ENCODE results near the gene FBXL2.

The FBXL2 gene

GRCh38 chr3:33287672-33288282, 10.5 kb downstream of the FBXL2 start:
- no peak for DNase-seq (ENCODE audit: low read depth)
- TF ChIP-seq, protein P1, sequence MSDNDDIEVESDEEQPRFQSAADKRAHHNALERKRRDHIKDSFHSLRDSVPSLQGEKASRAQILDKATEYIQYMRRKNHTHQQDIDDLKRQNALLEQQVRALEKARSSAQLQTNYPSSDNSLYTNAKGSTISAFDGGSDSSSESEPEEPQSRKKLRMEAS (IDR thresholded peaks at IDR 0.05; ENCODE audit: low read depth, low read length), result no peak
- TF ChIP-seq POLR2A (IDR thresholded peaks at IDR 0.05; ENCODE audit: extremely low read depth, insufficient read length) (no peak), MYC (IDR thresholded peaks at IDR 0.05; ENCODE audit: low read depth, low read length) (no peak)
- TF ChIP-seq, protein P2, sequence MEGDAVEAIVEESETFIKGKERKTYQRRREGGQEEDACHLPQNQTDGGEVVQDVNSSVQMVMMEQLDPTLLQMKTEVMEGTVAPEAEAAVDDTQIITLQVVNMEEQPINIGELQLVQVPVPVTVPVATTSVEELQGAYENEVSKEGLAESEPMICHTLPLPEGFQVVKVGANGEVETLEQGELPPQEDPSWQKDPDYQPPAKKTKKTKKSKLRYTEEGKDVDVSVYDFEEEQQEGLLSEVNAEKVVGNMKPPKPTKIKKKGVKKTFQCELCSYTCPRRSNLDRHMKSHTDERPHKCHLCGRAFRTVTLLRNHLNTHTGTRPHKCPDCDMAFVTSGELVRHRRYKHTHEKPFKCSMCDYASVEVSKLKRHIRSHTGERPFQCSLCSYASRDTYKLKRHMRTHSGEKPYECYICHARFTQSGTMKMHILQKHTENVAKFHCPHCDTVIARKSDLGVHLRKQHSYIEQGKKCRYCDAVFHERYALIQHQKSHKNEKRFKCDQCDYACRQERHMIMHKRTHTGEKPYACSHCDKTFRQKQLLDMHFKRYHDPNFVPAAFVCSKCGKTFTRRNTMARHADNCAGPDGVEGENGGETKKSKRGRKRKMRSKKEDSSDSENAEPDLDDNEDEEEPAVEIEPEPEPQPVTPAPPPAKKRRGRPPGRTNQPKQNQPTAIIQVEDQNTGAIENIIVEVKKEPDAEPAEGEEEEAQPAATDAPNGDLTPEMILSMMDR (IDR thresholded peaks at IDR 0.05; ENCODE audit: low read depth, low read length), result no peak
- H3K4me3 ChIP-seq (ENCODE audit: low read depth, low read length), result no peak overlapping the region

DNA sequence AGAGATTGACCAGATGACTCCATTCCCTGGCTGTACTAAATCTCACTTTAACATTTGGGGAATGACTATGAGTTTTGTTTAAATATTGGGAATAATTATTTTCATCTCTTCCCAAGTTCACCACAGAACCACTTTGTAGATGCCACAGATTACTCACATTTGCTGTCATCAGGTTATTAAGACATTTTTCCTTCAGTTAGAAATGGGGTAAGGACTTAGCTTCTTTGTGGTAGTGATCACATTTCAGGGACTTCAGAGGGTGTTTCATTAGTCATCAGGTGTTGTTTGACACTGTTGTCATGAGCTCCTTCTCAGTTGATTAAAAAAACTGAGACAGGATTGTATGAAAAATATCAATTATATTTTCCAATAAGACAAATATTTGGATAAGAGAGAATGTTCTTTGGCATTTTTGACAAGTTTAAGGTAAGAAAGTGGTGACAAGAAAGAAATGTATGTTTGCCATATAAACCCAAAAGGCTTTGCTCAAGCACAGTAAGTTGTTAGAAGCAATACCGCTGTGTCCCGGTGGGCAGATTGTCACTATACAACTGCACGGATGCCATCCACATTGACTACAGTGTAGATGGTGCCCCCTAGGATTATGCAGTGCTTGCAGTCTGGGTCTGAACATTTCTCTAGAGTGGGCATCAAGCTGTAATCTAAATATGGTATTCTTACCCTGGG, 22.3 kb downstream of the FBXL2 start:
- H3K4me3 ChIP-seq (ENCODE audit: low read depth, low read length), result no peak overlapping the region
- no peak for DNase-seq (ENCODE audit: low read depth)
- TF ChIP-seq, protein P2 (IDR thresholded peaks at IDR 0.05; ENCODE audit: low read depth, low read length), result no peak
- TF ChIP-seq MYC (IDR thresholded peaks at IDR 0.05; ENCODE audit: low read depth, low read length), result no peak
- TF ChIP-seq, protein P1 (IDR thresholded peaks at IDR 0.05; ENCODE audit: low read depth, low read length), result no peak
- no peak for TF ChIP-seq POLR2A (IDR thresholded peaks at IDR 0.05; ENCODE audit: extremely low read depth, insufficient read length)

- no peak overlapping the region for H3K4me3 ChIP-seq (ENCODE audit: low read depth, low read length)
- no peak for DNase-seq (ENCODE audit: low read depth)
- TF ChIP-seq POLR2A (IDR thresholded peaks at IDR 0.05; ENCODE audit: extremely low read depth, insufficient read length) (no peak), MYC (IDR thresholded peaks at IDR 0.05; ENCODE audit: low read depth, low read length) (no peak)
- TF ChIP-seq, protein P1 (IDR thresholded peaks at IDR 0.05; ENCODE audit: low read depth, low read length), result no peak
- TF ChIP-seq, protein P2 (IDR thresholded peaks at IDR 0.05; ENCODE audit: low read depth, low read length), result no peak
These were observed 35.1 kb downstream of the FBXL2 start for GRCh38 chr3:33312361-33312760.

- no peak for DNase-seq (ENCODE audit: low read depth)
- TF ChIP-seq POLR2A (IDR thresholded peaks at IDR 0.05; ENCODE audit: extremely low read depth, insufficient read length) (no peak), MYC (IDR thresholded peaks at IDR 0.05; ENCODE audit: low read depth, low read length) (no peak)
- TF ChIP-seq, protein P1 (IDR thresholded peaks at IDR 0.05; ENCODE audit: low read depth, low read length), result no peak
- TF ChIP-seq, protein P2 (IDR thresholded peaks at IDR 0.05; ENCODE audit: low read depth, low read length), result no peak
- H3K4me3 ChIP-seq (ENCODE audit: low read depth, low read length), result no peak overlapping the region
These were observed 36.1 kb downstream of the FBXL2 start for GRCh38 chr3:33313331-33313730.

GRCh38 chr3:33314993-33315392, 37.8 kb downstream of the FBXL2 start:
- no peak overlapping the region for H3K4me3 ChIP-seq (ENCODE audit: low read depth, low read length)
- no peak for DNase-seq (ENCODE audit: low read depth)
- TF ChIP-seq MYC (IDR thresholded peaks at IDR 0.05; ENCODE audit: low read depth, low read length), result no peak
- TF ChIP-seq, protein P1 (IDR thresholded peaks at IDR 0.05; ENCODE audit: low read depth, low read length), result no peak
- TF ChIP-seq, protein P2 (IDR thresholded peaks at IDR 0.05; ENCODE audit: low read depth, low read length), result no peak
- TF ChIP-seq POLR2A (IDR thresholded peaks at IDR 0.05; ENCODE audit: extremely low read depth, insufficient read length), result no peak

All from NB4 (cell line).